GM12801 (cell line): ENCODE results near the gene UPP2.

Experiments used
- TF ChIP-seq, protein P1 (sequence below): IDR thresholded peaks from one replicate; pipeline ENCODE4 v1.5.1; 2011; ENCODE audit warnings: control low read depth; ENCODE audit not compliant: insufficient read length; ENCODE audit errors: extremely low read depth

The UPP2 gene

DNA sequence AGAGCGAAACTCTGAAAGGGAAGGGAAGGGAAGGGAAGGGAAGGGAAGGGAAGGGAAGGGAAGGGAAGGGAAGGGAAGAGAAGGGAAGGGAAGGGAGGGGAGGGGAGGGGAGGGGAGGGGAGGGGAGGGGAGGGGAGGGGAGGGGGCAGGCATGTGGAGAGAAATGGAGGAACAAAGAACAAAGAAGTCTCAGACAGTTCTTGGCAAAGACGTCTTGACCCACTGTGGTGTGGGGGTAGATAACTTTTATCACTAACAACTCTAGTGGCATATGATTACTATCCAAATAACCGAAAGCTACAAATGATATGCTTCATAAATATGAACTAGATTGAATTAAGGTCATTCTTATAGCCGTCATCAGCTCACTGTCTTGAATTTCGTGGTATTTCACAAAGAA lies 3.2 kb downstream of the UPP2 start:
- TF ChIP-seq, protein P1, sequence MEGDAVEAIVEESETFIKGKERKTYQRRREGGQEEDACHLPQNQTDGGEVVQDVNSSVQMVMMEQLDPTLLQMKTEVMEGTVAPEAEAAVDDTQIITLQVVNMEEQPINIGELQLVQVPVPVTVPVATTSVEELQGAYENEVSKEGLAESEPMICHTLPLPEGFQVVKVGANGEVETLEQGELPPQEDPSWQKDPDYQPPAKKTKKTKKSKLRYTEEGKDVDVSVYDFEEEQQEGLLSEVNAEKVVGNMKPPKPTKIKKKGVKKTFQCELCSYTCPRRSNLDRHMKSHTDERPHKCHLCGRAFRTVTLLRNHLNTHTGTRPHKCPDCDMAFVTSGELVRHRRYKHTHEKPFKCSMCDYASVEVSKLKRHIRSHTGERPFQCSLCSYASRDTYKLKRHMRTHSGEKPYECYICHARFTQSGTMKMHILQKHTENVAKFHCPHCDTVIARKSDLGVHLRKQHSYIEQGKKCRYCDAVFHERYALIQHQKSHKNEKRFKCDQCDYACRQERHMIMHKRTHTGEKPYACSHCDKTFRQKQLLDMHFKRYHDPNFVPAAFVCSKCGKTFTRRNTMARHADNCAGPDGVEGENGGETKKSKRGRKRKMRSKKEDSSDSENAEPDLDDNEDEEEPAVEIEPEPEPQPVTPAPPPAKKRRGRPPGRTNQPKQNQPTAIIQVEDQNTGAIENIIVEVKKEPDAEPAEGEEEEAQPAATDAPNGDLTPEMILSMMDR = no peak

- TF ChIP-seq, protein P1 = no peak
These were observed 11.3 kb downstream of the UPP2 start for GRCh38 chr2:158112992-158113391.

GRCh38 chr2:158113741-158114295 lies 12.1 kb downstream of the UPP2 start:
- TF ChIP-seq, protein P1 = no peak

DNA sequence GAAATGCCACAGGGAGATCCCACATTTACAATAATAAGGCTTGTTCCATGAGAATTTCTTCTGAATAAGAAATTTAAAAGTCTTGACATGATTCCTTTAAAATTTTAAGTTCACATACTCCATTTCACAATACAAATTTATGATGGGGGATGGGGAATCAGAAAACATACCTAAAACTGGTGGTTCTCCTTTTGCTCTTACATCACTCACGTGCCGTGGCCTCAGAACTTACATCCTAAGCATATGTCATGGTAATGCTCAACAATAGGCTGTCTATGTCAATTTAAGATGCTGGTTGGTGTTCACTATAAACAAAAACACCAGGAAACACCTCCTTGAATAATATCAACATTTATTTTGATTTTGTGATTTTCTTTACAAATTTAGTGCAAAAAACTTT lies 12.8 kb downstream of the UPP2 start:
- TF ChIP-seq, protein P1 = no peak

GRCh38 chr2:158115202-158115767 lies 13.6 kb downstream of the UPP2 start:
- TF ChIP-seq, protein P1 = no peak

GRCh38 chr2:158116936-158117335 lies 15.3 kb downstream of the UPP2 start:
- TF ChIP-seq, protein P1 = no peak

DNA sequence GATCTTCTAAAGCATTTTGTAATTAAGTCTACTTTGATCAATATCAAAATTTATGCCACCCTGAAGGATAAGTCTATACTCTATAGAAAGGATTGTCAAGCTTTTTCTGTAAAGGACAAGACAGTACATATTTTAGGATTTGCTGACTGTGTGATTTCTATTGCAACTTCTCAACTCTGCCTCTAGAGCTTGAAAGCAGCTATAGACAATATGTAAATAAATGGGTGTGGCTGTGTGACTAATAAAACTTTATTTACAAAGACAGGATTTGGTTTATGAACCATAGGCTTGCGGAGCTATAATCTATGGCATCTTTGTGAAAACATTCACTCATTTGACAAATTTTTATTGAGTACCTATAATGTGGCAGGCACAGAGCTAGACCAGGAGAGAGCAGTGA lies 18.4 kb downstream of the UPP2 start:
- TF ChIP-seq, protein P1 = no peak
